H1 (cell line): ENCODE data around the gene PIGZ. TPM values are rescaled to one million over a fixed set of nuclear protein-coding genes. Genes with fewer than 3 reads are reported as not detected.

Experiments
- CTCF ChIA-PET: fragments of 300-600 bp; sonication (Branson Sonifier 250); formaldehyde crosslinking; loops from one replicate; lab custom pipeline; 2021; ENCODE audit not compliant: partially characterized antibody; lab: Charles Lee
- POLR2A ChIA-PET: fragments of 300-600 bp; sonication (Branson Sonifier 250); formaldehyde crosslinking; loops from one replicate; lab custom pipeline; 2021; ENCODE audit warnings: inconsistent platforms; ENCODE audit not compliant: partially characterized antibody; lab: Charles Lee
- DNase-seq, 2 experiments: peaks; one replicate each; pipeline versions ENCODE4 v3.0.0 to v3.0.0-alpha.2; 2010 to 2022; ENCODE audit warnings: low spot score in 2 of 2, low read depth in 1 of 2, mixed read lengths in 1 of 2
- FAIRE-seq: peaks from 2 replicates; lab custom pipeline; 2011; peaks lifted over from hg19 to GRCh38; lab: Jason Lieb, UNC
- H2AFZ ChIP-seq: 2 replicates; pipeline ENCODE4 v1.8.1; 2012; ENCODE audit warnings: low read length, inconsistent platforms
- H2AK5ac ChIP-seq: 2 replicates; pipeline ENCODE4 v1.6.1; 2013; ENCODE audit warnings: low read depth, low read length
- H2BK120ac ChIP-seq: replicated peaks from 2 replicates; pipeline ENCODE3; 2013; ENCODE audit warnings: low read depth, low read length, inconsistent platforms
- H2BK12ac ChIP-seq: 2 replicates; pipeline ENCODE4 v1.6.1; 2013; ENCODE audit warnings: low read depth, low read length
- H2BK15ac ChIP-seq: 2 replicates; pipeline ENCODE4 v1.6.1; 2013; ENCODE audit warnings: low read length
- H2BK20ac ChIP-seq: 2 replicates; pipeline ENCODE4 v1.6.1; 2013; ENCODE audit warnings: low read length
- H2BK5ac ChIP-seq: 2 replicates; pipeline ENCODE4 v1.6.1; 2013; ENCODE audit warnings: low read depth, low read length
- H3K14ac ChIP-seq: 2 replicates; pipeline ENCODE4 v1.6.1; 2013; ENCODE audit warnings: inconsistent platforms; ENCODE audit not compliant: insufficient read length
- H3K18ac ChIP-seq: 2 replicates; pipeline ENCODE4 v1.6.1; 2013; ENCODE audit warnings: low read length; ENCODE audit errors: extremely low read depth
- H3K23ac ChIP-seq: 2 replicates; pipeline ENCODE4 v1.6.1; 2013; ENCODE audit warnings: inconsistent platforms; ENCODE audit not compliant: insufficient read length
- H3K23me2 ChIP-seq: 2 replicates; pipeline ENCODE4 v1.6.1; 2013; ENCODE audit warnings: low read depth, low read length
- H3K27ac ChIP-seq: 2 replicates; pipeline ENCODE4 v1.6.1; 2011; ENCODE audit warnings: low read depth, low read length, inconsistent platforms
- H3K27me3 ChIP-seq, 4 experiments: replicated peaks in 1 of 4; 1 replicate in 1 of 4; 2 replicates in 3 of 4; pipeline versions ENCODE4 v1.6.1 to v1.8.1; 2011 to 2013; ENCODE audit warnings: low read length in 3 of 4, mild to moderate bottlenecking in 3 of 4, inconsistent platforms in 2 of 4, mixed read lengths in 2 of 4, moderate library complexity in 1 of 4; ENCODE audit not compliant: control insufficient read depth in 3 of 4, insufficient read depth in 3 of 4; ENCODE audit errors: extremely low read depth in 1 of 4
- H3K36me3 ChIP-seq, 4 experiments: 2 replicates each; pipeline versions ENCODE4 v1.6.1 to v1.8.1; 2011 to 2013; ENCODE audit warnings: mild to moderate bottlenecking in 4 of 4, low read length in 3 of 4, moderate library complexity in 2 of 4, control low read depth in 1 of 4, inconsistent platforms in 1 of 4; ENCODE audit not compliant: insufficient read depth in 4 of 4, control insufficient read depth in 2 of 4
- H3K4ac ChIP-seq: replicated peaks from 2 replicates; pipeline ENCODE3; 2013; ENCODE audit warnings: low read length, low read depth, mixed read lengths, inconsistent platforms; ENCODE audit not compliant: insufficient read length
- H3K4me1 ChIP-seq, 4 experiments: replicated peaks in 1 of 4; 1 replicate in 1 of 4; 2 replicates in 3 of 4; pipeline versions ENCODE4 v1.6.1 to v1.8.1; 2011 to 2013; ENCODE audit warnings: low read length in 3 of 4, inconsistent platforms in 2 of 4, mixed read lengths in 1 of 4; ENCODE audit not compliant: insufficient read depth in 4 of 4, control insufficient read depth in 3 of 4
- H3K4me2 ChIP-seq, 2 experiments: 2 replicates each; pipeline versions ENCODE4 v1.6.1 to v1.8.1; 2011 to 2013; ENCODE audit warnings: low read depth in 2 of 2, low read length in 2 of 2, control low read depth in 1 of 2, inconsistent platforms in 1 of 2, mild to moderate bottlenecking in 1 of 2; ENCODE audit not compliant: insufficient read depth in 1 of 2
- H3K4me3 ChIP-seq, 4 experiments: fragments of 200-600, 300-600 bp in 1 of 4; sonication (generic), shearing (Covaris generic), sonication (Bioruptor Twin) in 1 of 4; 2 replicates each; pipeline versions ENCODE4 v1.5.1 to v1.8.1; 2011 to 2016; ENCODE audit warnings: low read length in 4 of 4, low read depth in 3 of 4, control low read depth in 2 of 4, inconsistent platforms in 2 of 4, mild to moderate bottlenecking in 2 of 4, mixed read lengths in 1 of 4, moderate library complexity in 1 of 4; ENCODE audit not compliant: insufficient read depth in 2 of 4; ENCODE audit errors: extremely low read depth in 1 of 4
- H3K56ac ChIP-seq: replicated peaks from 2 replicates; pipeline ENCODE3; 2013; ENCODE audit warnings: low read depth, mild to moderate bottlenecking, mixed read lengths, low read length, inconsistent platforms; ENCODE audit not compliant: insufficient read length
- H3K79me1 ChIP-seq: 2 replicates; pipeline ENCODE4 v1.6.1; 2013; ENCODE audit warnings: low read depth, low read length, control low read depth
- H3K79me2 ChIP-seq, 2 experiments: 2 replicates each; pipeline versions ENCODE4 v1.6.1 to v1.8.1; 2012 to 2013; ENCODE audit warnings: low read length in 2 of 2, mild to moderate bottlenecking in 2 of 2, inconsistent platforms in 1 of 2; ENCODE audit not compliant: insufficient read depth in 2 of 2, control insufficient read depth in 1 of 2
- H3K9ac ChIP-seq, 4 experiments: replicated peaks in 1 of 4; 1 replicate in 1 of 4; 2 replicates in 3 of 4; pipeline versions ENCODE4 v1.6.1 to v1.8.1; 2011 to 2013; ENCODE audit warnings: low read depth in 3 of 4, low read length in 3 of 4, control low read depth in 2 of 4, mild to moderate bottlenecking in 2 of 4, moderate library complexity in 2 of 4, inconsistent platforms in 1 of 4; ENCODE audit errors: extremely low read depth in 1 of 4
- H3K9me3 ChIP-seq, 2 experiments: 2 replicates each; pipeline versions ENCODE4 v1.6.1 to v1.8.1; 2012 to 2013; ENCODE audit warnings: mild to moderate bottlenecking in 2 of 2, moderate library complexity in 2 of 2, control low read depth in 1 of 2, inconsistent platforms in 1 of 2, low read depth in 1 of 2, low read length in 1 of 2, mixed read lengths in 1 of 2; ENCODE audit not compliant: insufficient read depth in 2 of 2
- H4K20me1 ChIP-seq, 2 experiments: replicated peaks in 1 of 2; 2 replicates each; pipeline versions ENCODE3 to v1.8.1; 2011 to 2013; ENCODE audit warnings: inconsistent platforms in 2 of 2, low read length in 2 of 2, mild to moderate bottlenecking in 1 of 2; ENCODE audit not compliant: insufficient read depth in 2 of 2, control insufficient read depth in 1 of 2
- H4K5ac ChIP-seq: 2 replicates; pipeline ENCODE4 v1.6.1; 2013; ENCODE audit warnings: low read length, low read depth, mixed read lengths, inconsistent platforms; ENCODE audit not compliant: insufficient read length
- H4K8ac ChIP-seq: 2 replicates; pipeline ENCODE4 v1.8.0; 2013; ENCODE audit warnings: mild to moderate bottlenecking, moderate library complexity, low read length, inconsistent platforms; ENCODE audit not compliant: insufficient read depth; ENCODE audit errors: extremely low read depth
- H4K91ac ChIP-seq: replicated peaks from 2 replicates; pipeline ENCODE3; 2013; ENCODE audit warnings: low read length, mixed read lengths, inconsistent platforms; ENCODE audit not compliant: insufficient read length
- BCL11A ChIP-seq, 2 experiments: IDR thresholded peaks; one replicate each; pipeline ENCODE4 v1.6.1; 2011; ENCODE audit warnings: low read depth in 2 of 2, low read length in 2 of 2, mild to moderate bottlenecking in 2 of 2
- BRCA1 ChIP-seq: IDR thresholded peaks from 2 replicates; pipeline ENCODE4 v1.6.1; 2012; ENCODE audit warnings: low read depth, low read length, improper control_type of control experiment
- CBX5 ChIP-seq: fragments of 300-800, 300-1000 bp; sonication (generic); IDR thresholded peaks from 2 replicates; pipeline ENCODE4 v1.7.1; 2016; ENCODE audit warnings: antibody characterized with exemption, low read length, low read depth
- CHD1 ChIP-seq: IDR thresholded peaks from 2 replicates; pipeline ENCODE4 v1.6.1; 2012; ENCODE audit warnings: low read depth, low read length, improper control_type of control experiment
- CHD2 ChIP-seq: IDR thresholded peaks from 2 replicates; pipeline ENCODE4 v1.6.1; 2012; ENCODE audit warnings: low read length, improper control_type of control experiment
- E2F6 ChIP-seq: IDR thresholded peaks from 2 replicates; pipeline ENCODE4 v1.6.1; 2012; ENCODE audit warnings: inconsistent platforms
- EP300 ChIP-seq, 2 experiments: IDR thresholded peaks; 1 replicate in 1 of 2; 2 replicates in 1 of 2; pipeline ENCODE4 v1.6.1; 2011 to 2012; ENCODE audit warnings: low read depth in 2 of 2, low read length in 2 of 2, mild to moderate bottlenecking in 2 of 2, borderline replicate concordance in 1 of 2, inconsistent platforms in 1 of 2, moderate library complexity in 1 of 2
- FOSL1 ChIP-seq: IDR thresholded peaks from 2 replicates; pipeline ENCODE4 v1.6.1; 2011; ENCODE audit warnings: mild to moderate bottlenecking, low read depth, low read length, moderate library complexity; ENCODE audit not compliant: insufficient read depth
- GABPA ChIP-seq: IDR thresholded peaks from 2 replicates; pipeline ENCODE4 v1.6.1; 2011; ENCODE audit warnings: mild to moderate bottlenecking, low read length, moderate library complexity, borderline replicate concordance; ENCODE audit not compliant: insufficient read depth
- KDM1A ChIP-seq: fragments of 200-600, 300-600 bp; sonication (generic); IDR thresholded peaks from 2 replicates; pipeline ENCODE4 v1.7.1; 2016; ENCODE audit warnings: mild to moderate bottlenecking, low read length, borderline replicate concordance
- NRF1 ChIP-seq: IDR thresholded peaks from 2 replicates; pipeline ENCODE4 v1.6.1; 2011; ENCODE audit warnings: mild to moderate bottlenecking, low read depth, low read length, improper control_type of control experiment
- POLR2A ChIP-seq, 2 experiments: IDR thresholded peaks; 1 replicate in 1 of 2; 2 replicates in 1 of 2; pipeline ENCODE4 v1.6.1; 2011; ENCODE audit warnings: low read depth in 2 of 2, low read length in 2 of 2, mild to moderate bottlenecking in 2 of 2; ENCODE audit errors: control extremely low read depth in 1 of 2
- SRF ChIP-seq: IDR thresholded peaks from 2 replicates; pipeline ENCODE4 v1.6.1; 2011; ENCODE audit warnings: mild to moderate bottlenecking, low read depth, low read length, moderate library complexity
- TBP ChIP-seq: IDR thresholded peaks from 2 replicates; pipeline ENCODE4 v1.6.1; 2011; ENCODE audit warnings: low read depth, low read length, improper control_type of control experiment
- TCF12 ChIP-seq: IDR thresholded peaks from 2 replicates; pipeline ENCODE4 v1.6.1; 2011; ENCODE audit warnings: low read depth, mild to moderate bottlenecking, low read length
- YY1 ChIP-seq: IDR thresholded peaks from 2 replicates; pipeline ENCODE4 v1.6.1; 2011; ENCODE audit warnings: low read depth, mild to moderate bottlenecking, low read length
- WGBS, 2 experiments: shearing (Covaris generic) in 1 of 2; methylation state at CpG; one replicate each; pipeline versions ENCODE4 v1.1.6 to v1.1.7; 2013 to 2015; ENCODE audit warnings: low lambda C conversion rate in 2 of 2, mixed read lengths in 2 of 2, inconsistent platforms in 1 of 2, low coverage in 1 of 2, missing lambda C conversion rate in 1 of 2; ENCODE audit not compliant: insufficient replicate concordance in 2 of 2, insufficient coverage in 1 of 2, insufficient read length in 1 of 2; ENCODE audit errors: extremely low coverage in 1 of 2, missing lambda C conversion rate in 1 of 2; 5-methylcytosine and 5-hydroxymethylcytosine counted together
- polyA plus RNA-seq, 7 experiments: library from polyadenylated mRNA; depleted of rRNA in 3 of 7; stranded (reverse) in 5 of 7; unstranded in 2 of 7; fragments of >200 nt in 5 of 7; fragments of 200-250 nt in 2 of 7; gene quantifications; 1 replicate in 5 of 7; 2 replicates in 1 of 7; 4 replicates in 1 of 7; pipeline versions ENCODE4 v1.2.1 to v1.2.3, GENCODE V29; 2011 to 2013; ENCODE audit warnings: missing spikeins in 2 of 7, mixed read lengths in 2 of 7
- total RNA-seq: library from RNA; stranded (reverse); fragmentation: NEBNext Ultra II Directional; extraction: Animal tissue kit (Norgen Biotek cat#: 25700); gene quantifications from 2 replicates; pipeline ENCODE4 v1.2.1, GENCODE V29; 2021

PIGZ gene
- total and polyA plus RNA-seq, 2 of the 8 experiments (the other 6 are each of a cell fraction or from before 2014, with no cell fraction given), result 0.32 TPM; not detected in 1

GRCh38 chr3:196903740-196904139, 64.9 kb downstream of the PIGZ start:
- no peaks in the 10 kb centered on the region for H3K23me2 ChIP-seq
- H2BK12ac ChIP-seq, result no peak overlapping the region
- no peak overlapping the region for H3K18ac ChIP-seq
- no peak overlapping the region for H3K27ac ChIP-seq
- no peak for FAIRE-seq
- H2BK120ac ChIP-seq, result no peak overlapping the region
- no peak overlapping the region for H3K4ac ChIP-seq
- no peaks in the 10 kb centered on the region for H3K79me2 ChIP-seq
- H3K9ac ChIP-seq, result no peak overlapping the region
- H4K91ac ChIP-seq, result no peak overlapping the region
- no peak overlapping the region for H3K4me2 ChIP-seq
- no peak overlapping the region for H2BK20ac ChIP-seq
- H3K36me3 ChIP-seq, result peaks cover 7 to 35% (median 23%) of the 10 kb centered on the region in 4 experiments; a peak in 7 of 8 replicates
- TF ChIP-seq EP300 (IDR thresholded peaks at IDR 0.05; ENCODE audit: borderline replicate concordance in 1 of 2, low read depth in 2 of 2, low read length in 2 of 2), result no peak
- no peak for TF ChIP-seq TCF12
- TF ChIP-seq KDM1A, result no peak
- no peak for TF ChIP-seq BRCA1
- TF ChIP-seq YY1, result no peak
- no peak for TF ChIP-seq SRF
- no peak for TF ChIP-seq CHD1
- no peak for TF ChIP-seq BCL11A (IDR thresholded peaks at IDR 0.05; ENCODE audit: low read depth in 2 of 2, low read length in 2 of 2)
- TF ChIP-seq GABPA, result no peak
- TF ChIP-seq E2F6, result no peak
- TF ChIP-seq TBP, result no peak
- TF ChIP-seq CBX5, result no peak
- no peak for TF ChIP-seq CHD2
- TF ChIP-seq NRF1, result no peak
- no peak for TF ChIP-seq POLR2A (IDR thresholded peaks at IDR 0.05; ENCODE audit: control extremely low read depth in 1 of 2, low read depth in 2 of 2, low read length in 2 of 2)
- TF ChIP-seq FOSL1, result no peak
- TF ChIP-seq, all 59 proteins: peak for 0
- ChIA-PET CTCF (no interaction called here), POLR2A (no interaction called here)
- DNase-seq, result no peak
- Histone ChIP-seq H2AFZ (no peak overlapping the region), H3K4me1 (no peaks in the 10 kb centered on the region), H3K9me3 (no peaks in the 10 kb centered on the region), H3K14ac (no peak overlapping the region), H3K23ac (no peak overlapping the region), H3K4me3 (no peak overlapping the region), H4K8ac (no peak overlapping the region), H3K56ac (no peak overlapping the region), H2BK15ac (no peak overlapping the region), H2AK5ac (no peak overlapping the region), H4K5ac (no peak overlapping the region), H3K27me3 (no peaks in the 10 kb centered on the region), H4K20me1 (no peaks in the 10 kb centered on the region), H2BK5ac (no peak overlapping the region), H3K79me1 (no peaks in the 10 kb centered on the region)
- 96% methylated on average over 2 of the region's 2 CpGs; no CpG with 5 or more reads in 1 of the 2 experiments for WGBS, 2 experiments
